GM12801 (cell line): Measurements from ENCODE around the gene TAF13.

Source experiments
- CTCF ChIP-seq: IDR thresholded peaks from one replicate; pipeline ENCODE4 v1.5.1; 2011; ENCODE audit warnings: control low read depth; ENCODE audit not compliant: insufficient read length; ENCODE audit errors: extremely low read depth

TAF13 gene

GRCh38 chr1:109099938-109100773 lies 24.4 kb upstream of the TAF13 start:
- TF ChIP-seq CTCF, result no peak

- TF ChIP-seq CTCF, result no peak
Observed at GRCh38 chr1:109096120-109096519, 20.3 kb upstream of the TAF13 start.

- no peak for TF ChIP-seq CTCF
Observed at GRCh38 chr1:109095631-109096030, 19.8 kb upstream of the TAF13 start.

- TF ChIP-seq CTCF, result no peak
Observed at GRCh38 chr1:109094871-109095270, 19.1 kb upstream of the TAF13 start.

- TF ChIP-seq CTCF, result no peak
Observed at GRCh38 chr1:109094377-109094803, 18.6 kb upstream of the TAF13 start.

- TF ChIP-seq CTCF, result no peak
Observed at GRCh38 chr1:109091839-109092193, 16.0 kb upstream of the TAF13 start.

GRCh38 chr1:109091078-109091838 lies 15.5 kb upstream of the TAF13 start:
- TF ChIP-seq CTCF, result no peak
